GM12865 (cell line): ENCODE results near the gene NUTF2.
"Not testable (repeated sequence)": the region's sequence is repeated elsewhere in the genome, so short reads cannot be mapped to it uniquely, and the experiment has no call there.

Source experiments
- DNase-seq: peaks from one replicate; pipeline ENCODE4 v3.0.0; 2010; ENCODE audit warnings: low read depth
- H3K4me3 ChIP-seq: 2 replicates; pipeline ENCODE4 v1.5.1; 2011; ENCODE audit warnings: mild to moderate bottlenecking, low read depth, low read length, control low read depth
- TF ChIP-seq, protein P1 (sequence below): IDR thresholded peaks from 2 replicates; pipeline ENCODE4 v1.5.1; 2011; ENCODE audit warnings: low read length, control low read depth, low read depth, inconsistent platforms; ENCODE audit not compliant: insufficient read depth; ENCODE audit errors: missing control alignments

Gene NUTF2

GRCh38 chr16:67856927-67857546 lies 10.3 kb downstream of the NUTF2 start:
- H3K4me3 ChIP-seq: no peak overlapping the region
- DNase-seq: no peak
- TF ChIP-seq, protein P1, sequence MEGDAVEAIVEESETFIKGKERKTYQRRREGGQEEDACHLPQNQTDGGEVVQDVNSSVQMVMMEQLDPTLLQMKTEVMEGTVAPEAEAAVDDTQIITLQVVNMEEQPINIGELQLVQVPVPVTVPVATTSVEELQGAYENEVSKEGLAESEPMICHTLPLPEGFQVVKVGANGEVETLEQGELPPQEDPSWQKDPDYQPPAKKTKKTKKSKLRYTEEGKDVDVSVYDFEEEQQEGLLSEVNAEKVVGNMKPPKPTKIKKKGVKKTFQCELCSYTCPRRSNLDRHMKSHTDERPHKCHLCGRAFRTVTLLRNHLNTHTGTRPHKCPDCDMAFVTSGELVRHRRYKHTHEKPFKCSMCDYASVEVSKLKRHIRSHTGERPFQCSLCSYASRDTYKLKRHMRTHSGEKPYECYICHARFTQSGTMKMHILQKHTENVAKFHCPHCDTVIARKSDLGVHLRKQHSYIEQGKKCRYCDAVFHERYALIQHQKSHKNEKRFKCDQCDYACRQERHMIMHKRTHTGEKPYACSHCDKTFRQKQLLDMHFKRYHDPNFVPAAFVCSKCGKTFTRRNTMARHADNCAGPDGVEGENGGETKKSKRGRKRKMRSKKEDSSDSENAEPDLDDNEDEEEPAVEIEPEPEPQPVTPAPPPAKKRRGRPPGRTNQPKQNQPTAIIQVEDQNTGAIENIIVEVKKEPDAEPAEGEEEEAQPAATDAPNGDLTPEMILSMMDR: no peak

DNA sequence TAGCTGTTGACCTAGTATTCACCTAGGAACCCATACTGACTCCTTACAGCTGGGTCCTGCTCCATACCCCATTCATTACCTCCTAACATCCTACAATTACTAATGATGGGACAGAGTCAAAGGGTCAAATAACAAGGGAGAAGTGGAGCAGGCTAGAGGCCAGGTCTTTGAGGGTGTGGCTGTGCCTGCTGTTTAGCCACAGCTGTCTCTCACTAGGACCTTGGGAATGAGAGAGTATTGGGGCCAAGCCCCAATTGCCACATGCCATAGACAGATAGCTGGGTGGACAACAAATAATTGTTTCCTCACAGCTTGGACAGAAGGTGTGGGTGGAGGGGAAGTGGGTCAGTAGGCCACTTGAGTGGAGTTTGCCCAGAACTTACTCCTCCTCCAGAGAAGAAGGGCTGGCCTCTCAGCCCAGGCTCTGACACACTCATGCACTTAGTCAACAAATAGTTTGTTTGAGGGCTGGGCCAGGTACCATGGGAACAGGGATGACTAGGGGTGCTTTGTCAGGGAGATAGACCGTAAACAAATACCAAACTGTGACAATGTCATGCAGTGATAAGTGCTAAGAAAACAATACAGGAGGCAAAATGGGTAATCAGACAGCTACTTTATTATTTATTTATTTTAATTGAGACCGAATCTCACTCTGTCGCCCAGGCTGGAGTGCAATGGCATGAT lies 11.0 kb downstream of the NUTF2 start:
- no peak overlapping the region for H3K4me3 ChIP-seq
- DNase-seq: no peak
- TF ChIP-seq, protein P1: no peak

DNA sequence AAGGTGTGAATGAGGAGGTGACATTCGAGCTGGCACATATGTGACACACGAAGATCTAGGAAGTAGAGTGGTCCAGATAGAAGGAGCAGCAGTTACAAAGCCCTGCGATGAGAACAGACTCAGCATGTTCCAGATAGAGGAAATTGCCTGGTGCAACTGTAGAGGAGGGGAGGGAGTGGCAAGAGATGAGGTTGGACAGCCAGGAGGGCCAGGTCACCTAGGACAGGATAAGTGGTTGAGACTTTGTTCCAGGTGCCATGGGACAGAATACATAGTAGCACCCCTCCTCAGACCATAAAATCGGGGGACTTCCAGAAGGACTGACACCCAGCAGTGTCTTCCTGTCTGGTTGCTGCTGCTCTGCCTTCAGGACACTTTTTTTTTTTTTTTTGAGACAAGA lies 11.8 kb downstream of the NUTF2 start:
- TF ChIP-seq, protein P1: no peak
- DNase-seq: no peak
- H3K4me3 ChIP-seq: no peak overlapping the region

- DNase-seq: no peak
- TF ChIP-seq, protein P1: no peak
- H3K4me3 ChIP-seq: no peak overlapping the region
These were observed 14.1 kb downstream of the NUTF2 start for GRCh38 chr16:67860589-67861398.

DNA sequence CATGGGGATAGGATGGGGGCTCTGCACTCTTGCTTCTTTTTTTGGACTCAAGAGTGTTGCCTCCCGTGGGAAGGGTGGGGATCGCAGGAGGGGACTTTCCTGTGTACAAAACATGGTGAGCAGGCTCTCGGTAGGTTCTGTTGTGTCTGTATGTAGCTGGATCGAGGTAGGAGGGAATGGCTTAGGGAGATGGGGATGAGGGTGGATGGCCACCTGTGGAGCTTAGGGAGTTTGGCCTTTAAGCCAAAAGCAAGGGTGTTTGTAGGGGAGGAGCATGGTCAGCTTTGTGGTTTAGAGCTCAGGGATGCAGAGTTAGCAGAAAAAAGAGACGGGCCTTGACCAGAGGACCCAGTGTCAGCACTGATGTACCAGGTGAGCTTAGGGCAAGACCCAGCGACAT lies 15.1 kb downstream of the NUTF2 start:
- TF ChIP-seq, protein P1: no peak
- no peak overlapping the region for H3K4me3 ChIP-seq
- DNase-seq: no peak

GRCh38 chr16:67862623-67863583 lies 16.2 kb downstream of the NUTF2 start:
- H3K4me3 ChIP-seq: no peak overlapping the region
- TF ChIP-seq, protein P1: no peak
- DNase-seq: no peak

- DNase-seq, H3K4me3 ChIP-seq: not testable (repeated sequence)
These were observed 17.3 kb downstream of the NUTF2 start for GRCh38 chr16:67864044-67864443.
